Stimulated activated CD4-positive, alpha-beta T cell treated with anti-CD3 and anti-CD28 coated beads, Interleukin-4, amount 100 ng/mL, for 48 hours (primary cell): ENCODE measurements around the gene IFNGR2.
"Not testable (repeated sequence)": the region's sequence is repeated elsewhere in the genome, so short reads cannot be mapped to it uniquely, and the experiment has no call there.

Source experiments
- DNase-seq, 2 donors: peaks; one replicate each; pipeline ENCODE4 v3.0.0-alpha.2; 2020; ENCODE audit warnings: low read depth in 2 of 2

The IFNGR2 gene

DNA sequence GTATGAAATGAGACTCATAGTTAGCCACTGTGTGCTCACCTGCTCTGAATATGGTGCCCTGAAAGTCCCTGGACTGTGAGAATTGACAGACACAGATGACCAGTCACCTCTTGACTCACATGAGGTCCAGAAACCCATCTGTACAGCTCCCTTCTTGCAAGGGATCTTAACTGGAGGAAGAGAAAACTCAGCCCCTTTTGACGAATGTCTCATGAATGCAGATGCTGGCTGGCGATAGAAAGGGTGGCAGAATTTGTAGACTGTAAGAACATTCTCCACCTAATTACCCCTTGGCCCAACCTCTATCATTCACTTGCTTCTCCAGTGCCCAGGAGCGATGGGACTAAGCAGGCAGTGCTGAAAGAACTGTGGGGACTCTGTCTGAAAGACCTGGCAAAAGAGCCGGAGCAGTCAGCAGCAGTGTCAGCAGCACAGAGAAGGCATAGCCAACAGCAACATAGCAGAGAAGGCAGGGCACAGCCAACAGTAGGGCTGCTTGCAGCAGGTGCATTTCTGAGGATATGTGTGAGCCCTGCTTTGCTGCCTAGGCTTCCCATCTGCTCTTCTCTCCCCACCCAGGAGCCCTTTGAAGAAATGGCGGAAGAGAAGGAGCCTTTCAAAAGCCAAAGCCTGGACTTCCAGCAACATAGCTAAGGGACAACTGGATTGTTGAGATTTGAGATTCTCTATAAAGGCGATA, 25.8 kb upstream of the IFNGR2 start:
- no peak for DNase-seq

- DNase-seq = no peak
Measured at GRCh38 chr21:33378081-33378480, 25.1 kb upstream of the IFNGR2 start.

DNA sequence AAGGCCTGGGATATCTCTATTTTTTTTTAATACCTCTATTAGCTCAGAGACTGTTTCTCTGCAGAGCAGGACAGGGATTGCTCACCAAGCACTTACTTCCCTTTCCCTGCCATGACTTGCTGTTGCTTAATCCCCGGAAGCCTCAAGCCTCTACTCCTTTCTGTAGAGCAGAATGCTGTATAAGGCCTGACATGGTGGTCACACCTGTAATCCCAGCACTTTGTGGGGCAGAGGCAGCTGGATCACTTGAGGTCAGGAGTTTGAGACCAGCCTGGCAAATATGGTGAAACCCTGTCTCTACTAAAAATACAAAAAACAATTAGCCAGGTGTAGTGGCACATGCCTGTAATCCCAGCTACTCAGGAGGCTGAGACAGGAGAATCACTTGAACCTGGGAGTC, 23.3 kb upstream of the IFNGR2 start:
- DNase-seq = not testable (repeated sequence)

DNA sequence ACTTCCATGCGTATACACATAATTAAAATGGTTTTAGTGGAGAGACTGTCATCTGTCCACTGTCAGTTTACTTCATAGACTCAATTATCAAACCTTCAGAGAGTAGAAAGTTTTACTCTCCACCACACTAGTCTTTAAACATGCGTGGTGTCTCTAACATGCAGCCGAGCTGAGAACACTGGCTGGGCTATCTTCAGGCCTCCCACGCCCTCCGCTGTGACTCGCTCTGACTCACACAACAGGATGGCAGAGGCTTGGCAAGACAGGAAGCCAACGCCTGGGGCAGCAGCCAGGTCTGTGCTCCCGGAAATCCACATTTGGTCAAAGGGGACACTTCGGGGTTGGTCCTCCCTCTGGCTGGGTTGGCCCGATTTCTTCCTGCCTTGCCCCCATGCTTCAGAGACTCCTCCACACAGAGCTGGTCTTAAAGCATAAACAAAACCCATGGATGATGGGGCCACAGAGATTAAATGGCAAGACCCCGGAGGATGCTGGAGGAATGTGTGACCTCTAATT, 22.7 kb upstream of the IFNGR2 start:
- peak; percentile 84 to 93 for DNase-seq

DNA sequence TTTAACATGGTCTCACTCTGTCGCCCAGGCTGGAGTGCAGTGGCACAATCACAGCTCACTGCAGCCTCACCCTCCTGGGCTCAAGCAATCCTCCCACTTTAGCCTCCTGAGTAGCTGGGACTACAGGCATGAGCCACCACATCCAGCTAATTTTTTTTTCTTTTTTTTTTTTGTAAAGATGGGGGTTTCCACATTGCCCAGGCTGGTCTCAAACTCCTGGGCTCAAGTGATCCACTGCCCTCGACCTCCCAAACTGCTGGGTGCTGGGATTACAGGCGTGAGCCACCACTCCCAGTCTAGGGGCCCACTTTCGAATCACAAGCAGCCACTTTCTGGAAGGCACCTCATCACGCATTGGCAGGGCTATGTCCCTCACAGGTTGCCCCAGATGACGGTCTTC, 21.8 kb upstream of the IFNGR2 start:
- not testable (repeated sequence) for DNase-seq

DNA sequence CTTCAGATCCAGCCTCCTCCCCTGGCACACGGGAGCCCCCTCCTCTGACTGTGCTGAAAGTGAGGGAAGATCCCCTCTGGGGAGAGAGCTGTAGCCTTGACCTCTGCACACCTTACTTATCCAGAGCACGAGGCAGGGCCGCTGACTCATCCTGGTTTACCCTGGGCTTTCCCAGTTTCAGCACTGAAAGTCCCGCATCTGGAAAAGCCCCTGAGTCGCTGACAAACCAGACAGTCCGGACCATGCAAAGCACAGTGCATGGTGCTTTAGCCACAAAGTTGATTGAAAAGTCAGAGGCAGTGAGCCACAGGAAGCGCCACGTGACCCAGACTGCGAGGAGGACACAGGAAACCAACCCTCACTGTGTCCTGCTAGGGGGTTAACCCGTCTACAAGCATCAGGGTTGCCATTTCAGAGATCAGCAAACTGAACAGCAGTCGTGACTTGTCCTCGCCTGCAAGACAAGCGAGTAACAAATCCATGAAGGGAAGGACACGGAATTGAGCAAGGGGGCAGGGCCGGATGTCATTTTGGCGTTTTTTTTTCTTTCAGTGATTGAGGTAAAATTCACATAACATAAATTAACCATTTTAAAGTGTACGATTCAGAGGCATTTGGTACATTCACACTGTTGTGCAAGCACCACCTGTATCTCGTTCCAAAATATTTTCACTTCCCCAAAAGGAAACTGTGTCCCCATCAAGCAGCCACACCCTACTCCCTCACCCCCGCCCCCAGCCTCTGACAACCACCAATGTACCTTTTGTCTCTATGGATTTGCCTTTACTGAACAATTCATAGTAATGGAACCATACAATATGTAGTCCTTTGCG, 19.9 kb upstream of the IFNGR2 start:
- DNase-seq = peak; percentile 44 to 64

DNA sequence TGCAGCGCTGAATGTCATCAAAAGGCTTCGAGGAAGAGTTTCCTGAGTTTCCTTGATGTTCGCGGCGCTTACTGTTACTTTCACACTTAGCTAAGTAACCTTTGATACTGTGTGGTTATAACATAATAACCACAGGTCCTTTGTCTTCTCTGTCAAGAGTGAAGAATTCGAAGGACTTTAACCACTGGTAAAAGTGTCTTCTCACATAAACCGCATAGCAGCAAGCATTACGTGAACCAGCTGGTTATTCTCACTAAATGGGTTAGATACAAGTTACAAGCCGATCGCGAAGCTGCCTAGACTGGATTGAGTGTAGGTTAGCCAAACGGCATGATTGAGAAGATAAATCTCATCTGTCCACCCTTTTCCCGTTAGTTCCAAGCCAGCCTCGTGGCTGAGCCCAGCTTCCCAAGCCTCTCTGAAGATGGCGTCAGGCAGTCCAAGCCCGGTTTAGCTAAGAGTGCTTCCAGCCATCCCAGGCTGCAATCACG, 18.3 kb upstream of the IFNGR2 start:
- no peak for DNase-seq

GRCh38 chr21:33386222-33386784, 16.9 kb upstream of the IFNGR2 start:
- DNase-seq = no peak

- DNase-seq = no peak
Measured at GRCh38 chr21:33387294-33387693, 15.9 kb upstream of the IFNGR2 start.

- DNase-seq = no peak
Measured at GRCh38 chr21:33388188-33388587, 15.0 kb upstream of the IFNGR2 start.

DNA sequence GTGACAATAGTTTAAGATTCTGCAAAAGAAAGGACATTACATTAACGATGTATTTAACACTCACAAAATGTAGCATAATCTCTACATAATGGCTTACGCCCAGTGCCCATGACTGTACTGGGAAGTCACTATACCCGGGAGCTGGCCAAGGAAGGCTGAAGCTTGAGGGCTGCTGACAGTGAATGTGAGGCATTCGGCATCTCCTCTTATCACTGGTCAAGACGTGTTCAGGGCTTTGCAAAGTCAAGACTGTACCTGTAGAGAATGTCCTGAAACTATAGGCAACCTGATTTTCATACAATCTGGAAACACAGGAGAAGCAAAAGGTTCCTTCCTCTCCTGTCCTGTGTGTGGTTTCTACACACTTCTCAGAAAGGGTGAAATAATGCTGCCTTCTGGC, 12.7 kb upstream of the IFNGR2 start:
- DNase-seq = no peak

- DNase-seq = no peak
Measured at GRCh38 chr21:33391656-33392055, 11.6 kb upstream of the IFNGR2 start.

- no peak for DNase-seq
Measured at GRCh38 chr21:33392284-33392985, 10.8 kb upstream of the IFNGR2 start.

- no peak for DNase-seq
Measured at GRCh38 chr21:33393348-33393747, 9.9 kb upstream of the IFNGR2 start.

DNA sequence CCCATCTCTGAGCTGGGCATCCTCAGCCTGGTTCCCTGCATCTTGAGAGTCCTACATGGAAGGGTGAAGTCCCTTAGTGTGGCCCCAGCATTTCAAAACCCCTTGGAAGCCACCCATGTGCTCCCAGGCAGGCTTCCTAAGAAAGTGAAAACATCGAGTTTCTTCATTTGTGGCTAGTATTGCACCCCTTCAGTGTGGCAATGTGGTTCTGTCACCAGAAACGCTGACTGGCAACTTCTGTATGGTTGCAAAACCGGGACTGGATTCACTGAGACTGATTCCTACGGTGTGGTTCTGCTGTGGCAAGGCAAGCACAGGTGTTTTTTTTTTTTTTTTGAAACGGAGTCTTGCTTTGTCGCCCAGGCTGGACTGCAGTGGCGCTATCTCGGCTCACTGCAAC, 9.0 kb upstream of the IFNGR2 start:
- DNase-seq = no peak

DNA sequence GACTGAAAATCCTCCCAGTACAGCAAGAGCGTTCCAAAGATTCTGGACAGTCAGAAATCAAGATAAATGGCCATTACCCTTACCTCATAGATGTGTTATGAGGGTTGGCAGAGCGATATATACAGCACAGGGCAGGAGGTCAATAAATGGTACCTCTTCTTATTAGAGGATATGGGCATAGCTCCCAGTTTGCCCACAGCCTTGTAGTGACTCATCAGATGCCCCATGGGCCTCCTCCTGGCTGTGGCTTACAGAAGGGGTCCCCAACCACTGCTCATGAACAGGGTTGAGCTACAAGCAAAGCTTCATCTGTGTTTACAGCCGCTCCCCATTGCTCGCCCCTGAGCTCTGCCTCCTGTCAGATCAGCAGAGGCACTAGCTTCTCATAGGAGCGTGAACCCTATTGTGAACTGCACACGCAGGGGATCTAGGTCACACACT, 7.3 kb upstream of the IFNGR2 start:
- no peak for DNase-seq

DNA sequence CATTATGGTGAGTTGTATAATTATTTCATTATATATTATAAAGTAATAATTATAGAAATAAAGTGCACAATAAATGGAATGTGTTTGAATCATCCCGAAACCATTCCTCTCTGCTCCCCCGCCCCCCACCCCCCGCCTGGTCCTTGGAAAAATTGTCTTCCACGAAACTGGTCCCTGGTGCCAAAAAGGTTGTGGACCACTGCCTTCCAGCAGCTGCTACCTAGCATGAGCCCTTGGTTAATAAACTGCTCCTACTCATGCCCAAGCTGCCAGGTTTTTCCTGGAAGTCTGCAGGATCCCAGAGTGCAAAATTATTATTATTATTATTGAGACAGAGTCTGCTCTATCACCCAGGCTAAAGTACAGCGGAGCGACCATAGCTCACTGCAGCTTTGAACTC, 6.8 kb upstream of the IFNGR2 start:
- DNase-seq = no peak

DNA sequence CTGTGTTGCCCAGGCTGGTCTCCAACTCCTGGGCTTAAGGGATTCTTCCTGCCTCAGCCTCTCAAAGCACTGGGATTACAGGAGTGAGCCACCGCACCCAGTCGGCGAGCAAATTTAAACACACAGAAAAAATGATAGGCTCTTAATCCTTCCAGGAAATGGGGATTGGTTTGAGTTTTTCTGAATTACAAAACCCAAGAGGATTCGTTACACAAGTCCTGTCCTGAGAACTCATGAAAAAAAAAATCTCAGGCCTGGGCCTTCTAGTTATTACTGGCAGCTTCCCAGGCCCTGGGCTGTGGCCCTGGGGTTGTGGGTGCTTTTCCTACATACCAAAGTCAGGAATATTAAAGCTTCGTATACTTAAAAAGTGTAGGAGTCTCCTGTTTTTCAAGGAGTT, 6.3 kb upstream of the IFNGR2 start:
- DNase-seq = no peak

DNA sequence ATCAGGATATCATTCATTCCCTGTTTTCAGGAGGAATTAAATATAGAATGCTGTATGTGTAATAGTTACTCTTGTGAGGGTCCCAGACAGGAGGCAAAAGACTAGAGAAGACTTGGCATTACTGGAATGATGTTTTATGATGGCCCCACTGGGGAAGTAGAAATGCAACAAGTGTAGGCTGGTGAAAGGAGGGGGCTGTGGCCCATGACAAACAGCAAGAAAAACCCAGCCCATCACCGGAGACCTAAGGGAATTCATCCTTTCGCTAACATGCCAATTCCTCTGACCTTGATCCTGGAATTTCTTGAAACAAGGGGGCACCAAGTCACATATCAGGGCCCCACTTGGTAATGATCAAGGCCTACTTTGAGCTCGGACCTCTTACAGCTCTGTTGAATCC, 5.5 kb upstream of the IFNGR2 start:
- no peak for DNase-seq

DNA sequence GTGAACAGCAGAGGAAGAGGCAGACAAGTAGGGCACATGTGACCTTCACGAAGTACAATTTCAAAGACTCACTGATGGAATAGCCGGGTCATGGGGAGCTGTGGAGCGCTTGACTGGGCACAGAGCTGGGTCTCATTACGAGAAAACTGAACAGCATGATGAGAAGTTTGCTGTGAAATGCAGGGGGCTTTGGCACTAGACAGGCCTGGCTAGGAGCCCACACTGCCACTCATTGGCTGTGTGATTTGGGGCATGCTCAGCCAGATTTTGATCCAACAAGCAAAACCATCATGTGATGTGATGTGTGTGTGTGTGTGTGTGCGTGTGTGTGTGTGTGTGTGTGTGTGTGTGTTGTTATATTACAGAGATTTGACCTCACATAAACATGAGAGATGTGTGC, 4.9 kb upstream of the IFNGR2 start:
- DNase-seq = no peak

DNA sequence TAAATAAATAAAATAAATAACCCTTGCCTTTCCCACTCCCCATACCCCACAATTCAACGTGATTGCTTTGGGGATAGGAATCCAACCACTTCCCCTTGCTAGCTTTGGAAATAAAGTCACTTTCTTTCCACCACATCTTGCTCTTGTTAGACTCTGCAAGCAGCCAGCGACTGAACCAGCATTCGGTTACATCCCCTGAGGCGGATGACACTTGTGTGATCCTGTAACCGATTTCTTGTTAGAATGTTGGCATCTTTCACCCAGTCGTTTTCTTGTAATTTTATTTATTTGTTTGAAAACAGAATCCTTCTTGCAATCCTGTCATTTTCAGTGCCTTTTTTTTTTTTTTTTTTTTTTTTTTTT, 1.6 kb upstream of the IFNGR2 start:
- no peak for DNase-seq
